Liver (tissue), 9 donors: Measurements from ENCODE around the gene ADIG. TPM values are rescaled to one million over a fixed set of nuclear protein-coding genes. Genes with fewer than 3 reads are reported as not detected.

Experiments used
- DNase-seq: peaks from one replicate; pipeline ENCODE4 v3.0.0-alpha.2; 2017; ENCODE audit warnings: low spot score
- H3K27ac ChIP-seq, 2 donors: one replicate each; pipeline ENCODE4 v1.7.0; 2013; ENCODE audit warnings: inconsistent platforms in 2 of 2, low read length in 2 of 2, control low read depth in 1 of 2, low read depth in 1 of 2, mild to moderate bottlenecking in 1 of 2
- H3K27me3 ChIP-seq, 4 donors: one replicate each; pipeline versions ENCODE4 v1.6.1 to v1.7.0; 2013; ENCODE audit warnings: low read length in 3 of 4, inconsistent platforms in 1 of 4, mild to moderate bottlenecking in 1 of 4, moderate library complexity in 1 of 4; ENCODE audit not compliant: control insufficient read depth in 4 of 4, insufficient read depth in 4 of 4
- H3K36me3 ChIP-seq, 4 donors: one replicate each; pipeline versions ENCODE4 v1.6.1 to v1.7.0; 2013; ENCODE audit warnings: low read length in 3 of 4, mild to moderate bottlenecking in 3 of 4, low read depth in 1 of 4, moderate library complexity in 1 of 4; ENCODE audit not compliant: control insufficient read depth in 4 of 4, insufficient read depth in 3 of 4
- H3K4me1 ChIP-seq, 4 donors: one replicate each; pipeline versions ENCODE4 v1.6.1 to v1.7.0; 2013; ENCODE audit warnings: low read length in 3 of 4, mild to moderate bottlenecking in 3 of 4, moderate library complexity in 1 of 4; ENCODE audit not compliant: control insufficient read depth in 4 of 4, insufficient read depth in 4 of 4
- H3K4me3 ChIP-seq, 3 donors: one replicate each; pipeline versions ENCODE4 v1.6.1 to v1.7.0; 2013; ENCODE audit warnings: low read length in 3 of 3, control low read depth in 1 of 3, low read depth in 1 of 3, mild to moderate bottlenecking in 1 of 3
- H3K9ac ChIP-seq, 2 donors: one replicate each; pipeline ENCODE4 v1.7.0; 2013; ENCODE audit warnings: low read length in 2 of 2, mild to moderate bottlenecking in 2 of 2, moderate library complexity in 2 of 2, control low read depth in 1 of 2, low read depth in 1 of 2
- H3K9me3 ChIP-seq, 4 donors: one replicate each; pipeline versions ENCODE4 v1.6.1 to v1.7.0; 2013; ENCODE audit warnings: low read length in 3 of 4; ENCODE audit not compliant: control insufficient read depth in 4 of 4
- CTCF ChIP-seq: fragments of 150-350 bp; IDR thresholded peaks from 2 replicates; pipeline ENCODE4 v1.5.1; 2017; ENCODE audit warnings: improper control_type of control experiment, low read depth, low read length; ENCODE audit not compliant: missing input control
- EGR1 ChIP-seq, 2 donors: IDR thresholded peaks; 2 replicates each; pipeline ENCODE4 v1.6.1; 2016 to 2018; ENCODE audit warnings: antibody characterized with exemption in 2 of 2, low read depth in 2 of 2
- GABPA ChIP-seq, 2 donors: IDR thresholded peaks in 1 of 2; conservative IDR thresholded peaks in 1 of 2; 2 replicates each; pipeline ENCODE4 v1.6.1; 2016; ENCODE audit warnings: antibody characterized with exemption in 2 of 2, mild to moderate bottlenecking in 1 of 2, moderate library complexity in 1 of 2
- JUND ChIP-seq, 2 donors: IDR thresholded peaks; 2 replicates each; pipeline ENCODE4 v1.6.1; 2016; ENCODE audit warnings: antibody characterized with exemption in 2 of 2
- RAD21 ChIP-seq, 2 donors: IDR thresholded peaks; 2 replicates each; pipeline ENCODE4 v1.6.1; 2016; ENCODE audit warnings: antibody characterized with exemption in 2 of 2, mild to moderate bottlenecking in 2 of 2
- REST ChIP-seq: IDR thresholded peaks from 2 replicates; pipeline ENCODE4 v1.6.1; 2016; ENCODE audit warnings: antibody characterized with exemption, mild to moderate bottlenecking
- TAF1 ChIP-seq: conservative IDR thresholded peaks from 2 replicates; pipeline ENCODE4 v1.6.1; 2016; ENCODE audit warnings: antibody characterized with exemption, mild to moderate bottlenecking
- ZBTB33 ChIP-seq: IDR thresholded peaks from 2 replicates; pipeline ENCODE4 v1.6.1; 2016; ENCODE audit warnings: antibody characterized with exemption
- WGBS: extraction: QIAGEN DNeasy Blood & Tissue Kit; methylation state at CpG from one replicate; pipeline ENCODE4 v1.1.7; 2013; 5-methylcytosine and 5-hydroxymethylcytosine counted together
- polyA plus RNA-seq, 2 donors: library from polyadenylated mRNA; stranded (reverse) in 1 of 2; unstranded in 1 of 2; fragments of 200-250 nt in 1 of 2; fragments of >200 nt in 1 of 2; fragmentation: Nextera tagmentation in 1 of 2; extraction: Ambion mirVana in 1 of 2; gene quantifications; one replicate each; pipeline versions ENCODE4 v1.2.1 to v1.2.3, GENCODE V29; 2013 to 2015
- total RNA-seq, 2 donors: library from RNA; depleted of rRNA; stranded (reverse); fragments of >200 nt; gene quantifications; one replicate each; pipeline ENCODE4 v1.2.3, GENCODE V29; 2014
- donor health status: healthy.
- donor health status: healthy.
- donor health status: healthy.
- donor health status: healthy.
- donor health status: healthy.

Gene ADIG
- total and polyA plus RNA-seq, 4 donors: not detected

- no peak overlapping the region for H3K27ac ChIP-seq
- H3K4me1 ChIP-seq: no peaks in the 10 kb centered on the region
- DNase-seq: no peak
- no peak overlapping the region for H3K9ac ChIP-seq
- 70% methylated on average over 5 of the region's 5 CpGs for WGBS
- H3K4me3 ChIP-seq: no peak overlapping the region
- no peak for TF ChIP-seq JUND (IDR thresholded peaks at IDR 0.05)
- no peak for TF ChIP-seq TAF1
- no peak for TF ChIP-seq GABPA (IDR thresholded peaks at IDR 0.05 in 1 of 2, conservative IDR thresholded peaks at IDR 0.05 in 1 of 2)
- no peak for TF ChIP-seq ZBTB33
- TF ChIP-seq REST: no peak
- TF ChIP-seq CTCF: no peak
- no peaks in the 10 kb centered on the region for H3K27me3 ChIP-seq
- no peaks in the 10 kb centered on the region for H3K36me3 ChIP-seq
- H3K9me3 ChIP-seq: no peaks in the 10 kb centered on the region
Measured at GRCh38 chr20:38631155-38632022, 50.4 kb downstream of the ADIG start.

- WGBS: 36% methylated on average over 13 of the region's 13 CpGs
Measured at GRCh38 chr20:38633577-38634093, 52.6 kb downstream of the ADIG start.

More at GRCh38 chr20:38633577-38634093, 52.6 kb downstream of the ADIG start:
- no peak overlapping the region for H3K9ac ChIP-seq
- no peak overlapping the region for H3K27ac ChIP-seq
- DNase-seq: peak; percentile 66
- H3K4me1 ChIP-seq: no peaks in the 10 kb centered on the region
- H3K27me3 ChIP-seq: no peaks in the 10 kb centered on the region
- no peaks in the 10 kb centered on the region for H3K9me3 ChIP-seq
- no peak overlapping the region for H3K4me3 ChIP-seq
- no peaks in the 10 kb centered on the region for H3K36me3 ChIP-seq
- TF ChIP-seq CTCF (peak; percentile 82), EGR1 (IDR thresholded peaks at IDR 0.05; ENCODE audit: low read depth in 2 of 2) (no peak), RAD21 (IDR thresholded peaks at IDR 0.05) (peak; percentile 54 to 77)
